GM21717 (cell line): ENCODE data around the gene DNAJC4.
A peak's percentile ranks its signal among the peaks of the same experiment; 100 is the strongest.

ENCODE experiments used
- ATAC-seq: cut with Tn5 transposase; IDR thresholded peaks from one replicate; pipeline ENCODE4 v1.9.1; 2021; ENCODE audit warnings: mild to moderate bottlenecking, moderate library complexity; ENCODE audit not compliant: unreplicated experiment

The DNAJC4 gene

DNA sequence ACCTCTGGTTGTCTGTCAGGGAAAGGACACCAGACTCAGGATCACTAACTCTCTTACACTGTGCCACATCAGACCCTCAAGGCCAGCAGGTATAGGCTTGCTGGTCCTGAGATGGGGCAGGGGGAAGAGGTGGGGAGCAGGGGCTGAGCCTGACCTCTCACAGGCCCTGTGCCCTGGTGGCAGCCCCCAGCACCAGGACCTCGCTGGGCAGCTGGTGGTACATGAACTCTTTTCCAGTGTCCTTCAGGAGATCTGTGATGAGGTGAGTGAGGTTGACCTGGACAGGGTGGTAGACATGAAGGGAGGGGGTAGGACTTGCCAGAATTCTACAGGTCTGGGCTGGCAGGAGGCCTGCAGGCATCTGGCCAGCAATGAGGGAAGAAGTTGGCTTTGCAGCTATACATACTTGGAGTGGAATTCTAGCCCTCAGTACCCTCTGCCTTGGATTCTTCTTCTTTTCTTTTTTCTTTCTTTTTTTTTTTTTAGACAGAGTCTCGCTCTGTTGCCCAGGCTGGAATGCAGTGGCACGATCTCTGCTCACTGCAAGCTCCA is 2.9 kb upstream of the DNAJC4 start:
- ATAC-seq, result no peak

DNA sequence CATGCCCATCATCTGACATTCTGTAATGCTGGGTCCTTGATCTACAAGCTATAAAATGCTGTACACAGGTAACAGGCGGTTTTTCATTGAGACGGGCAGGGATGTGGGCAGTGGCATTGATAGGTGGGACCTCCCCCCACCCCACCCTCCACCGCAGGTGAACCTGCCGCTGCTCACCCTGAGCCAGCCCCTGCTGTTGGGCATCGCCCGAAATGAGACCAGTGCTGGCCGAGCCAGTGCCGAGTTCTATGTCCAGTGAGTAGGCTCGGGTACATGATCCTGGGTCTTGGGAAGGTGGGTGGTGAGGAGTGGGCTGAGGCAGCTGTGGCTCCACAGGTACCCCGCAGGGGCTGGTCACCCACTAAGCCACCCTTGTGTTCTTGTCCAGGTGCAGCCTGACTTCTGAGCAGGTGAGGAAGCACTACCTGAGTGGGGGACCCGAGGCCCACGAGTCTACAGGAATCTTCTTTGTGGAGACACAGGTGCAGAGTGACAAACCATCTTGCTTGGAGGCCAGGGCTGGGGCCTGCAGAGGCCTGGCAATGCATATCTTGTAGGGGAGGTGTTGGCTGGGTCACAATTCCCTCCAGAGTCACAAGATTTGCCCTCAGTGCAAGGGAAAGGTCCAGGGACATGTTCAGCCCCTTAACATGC is 1.1 kb upstream of the DNAJC4 start:
- no peak for ATAC-seq

DNA sequence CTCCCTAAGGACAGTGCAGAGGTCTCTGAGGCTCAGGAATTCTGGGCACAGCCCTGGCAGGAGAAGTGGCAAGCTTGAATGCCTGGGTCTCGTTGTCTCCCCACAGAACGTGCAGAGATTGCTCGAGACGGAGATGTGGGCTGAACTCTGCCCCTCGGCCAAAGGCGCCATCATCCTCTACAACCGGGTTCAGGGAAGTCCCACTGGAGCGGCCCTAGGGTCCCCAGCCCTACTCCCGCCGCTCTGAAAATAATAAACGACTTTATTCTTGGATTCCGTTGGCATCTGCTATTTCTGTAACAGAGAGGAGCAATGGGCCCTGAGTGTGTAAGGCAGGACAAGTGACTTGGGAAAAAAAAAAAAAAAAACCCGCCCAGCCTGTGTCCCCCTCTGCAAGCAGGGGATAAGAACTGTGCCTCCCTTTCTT is 591 bp upstream of the DNAJC4 start:
- ATAC-seq, result no peak

DNA sequence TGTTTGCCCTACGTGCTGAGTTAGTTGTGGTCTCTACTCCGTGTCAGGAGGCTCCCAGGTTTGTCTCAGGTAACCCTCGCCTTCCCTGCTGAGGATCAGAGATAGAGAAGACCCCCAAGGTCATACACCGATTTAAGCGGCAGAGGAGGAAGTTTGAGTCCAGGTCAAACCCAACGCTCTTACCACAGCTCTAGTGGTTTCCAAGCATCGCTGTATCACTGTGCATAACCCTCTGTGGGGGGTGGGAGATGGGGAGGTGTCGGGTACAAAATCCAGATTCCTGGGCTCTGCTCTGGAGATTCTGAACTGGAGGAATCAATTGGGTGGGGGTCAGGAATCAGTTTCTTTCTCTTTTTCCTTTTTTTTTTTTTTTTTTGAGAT is 627 bp downstream of the DNAJC4 start:
- ATAC-seq, result no peak

DNA sequence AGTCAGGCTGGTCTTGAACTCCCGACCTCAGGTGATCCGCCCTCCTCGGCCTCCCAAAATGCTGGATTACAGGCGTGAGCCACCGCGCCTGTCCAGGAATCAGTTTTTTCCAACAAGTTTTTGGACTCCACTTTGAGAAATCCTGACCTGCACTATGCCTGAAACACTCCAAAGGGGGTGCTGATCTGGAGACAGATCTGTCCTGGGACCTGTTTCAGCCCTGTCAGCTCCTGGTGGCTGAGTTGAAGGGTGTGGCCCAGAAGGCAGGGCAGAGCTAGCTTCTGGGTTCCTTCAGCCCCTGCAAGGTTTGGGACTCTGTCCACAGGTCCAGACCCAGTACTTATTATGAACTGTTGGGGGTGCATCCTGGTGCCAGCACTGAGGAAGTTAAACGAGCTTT is 1.2 kb downstream of the DNAJC4 start:
- no peak for ATAC-seq

DNA sequence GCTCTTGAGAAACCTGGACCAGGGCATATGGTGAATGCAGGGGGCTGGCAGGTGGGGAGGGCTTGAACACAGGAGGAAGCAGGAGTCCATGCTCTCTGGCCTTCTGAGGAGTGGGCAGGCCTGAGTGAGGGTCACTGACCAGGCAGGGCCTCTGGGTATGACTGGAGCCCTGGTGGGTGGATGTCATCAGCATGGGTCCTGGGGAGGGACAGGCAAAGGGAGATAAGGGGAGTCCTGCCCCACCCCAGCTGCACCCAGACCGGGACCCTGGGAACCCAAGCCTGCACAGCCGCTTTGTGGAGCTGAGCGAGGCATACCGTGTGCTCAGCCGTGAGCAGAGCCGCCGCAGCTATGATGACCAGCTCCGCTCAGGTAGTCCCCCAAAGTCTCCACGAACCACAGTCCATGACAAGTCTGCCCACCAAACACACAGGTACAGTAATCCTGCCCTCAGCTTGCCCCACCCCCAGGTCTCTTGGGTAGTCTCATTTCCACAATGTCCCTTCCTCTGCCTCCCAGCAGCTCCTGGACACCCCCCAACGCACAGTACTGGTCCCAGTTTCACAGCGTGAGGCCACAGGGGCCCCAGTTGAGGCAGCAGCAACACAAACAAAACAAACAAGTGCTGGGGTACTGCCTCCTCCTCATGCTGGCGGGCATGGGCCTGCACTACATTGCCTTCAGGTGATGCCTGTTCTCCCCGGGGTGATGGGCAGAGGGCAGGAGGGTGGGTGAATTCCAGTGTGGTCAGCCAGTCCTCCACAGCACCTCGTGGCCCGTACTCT is 2.0 kb downstream of the DNAJC4 start:
- ATAC-seq, result no peak

DNA sequence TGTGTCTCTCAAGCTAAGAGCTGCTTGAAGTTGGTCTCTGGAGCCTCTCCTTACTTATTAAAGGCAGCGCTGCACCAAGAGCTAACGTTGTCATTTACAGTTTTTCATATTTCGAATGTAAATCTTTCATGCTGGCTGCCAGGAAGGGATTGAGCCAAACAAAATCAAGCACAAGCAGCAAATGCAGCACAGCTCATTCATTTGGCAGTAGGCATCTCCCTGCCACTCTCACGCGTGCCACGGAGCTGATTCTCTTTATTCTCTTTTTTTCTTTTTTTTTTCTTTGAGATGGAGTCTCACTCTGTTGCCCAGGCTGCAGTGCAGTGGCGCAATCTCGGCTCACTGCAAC is 2.6 kb downstream of the DNAJC4 start:
- ATAC-seq, result no peak

DNA sequence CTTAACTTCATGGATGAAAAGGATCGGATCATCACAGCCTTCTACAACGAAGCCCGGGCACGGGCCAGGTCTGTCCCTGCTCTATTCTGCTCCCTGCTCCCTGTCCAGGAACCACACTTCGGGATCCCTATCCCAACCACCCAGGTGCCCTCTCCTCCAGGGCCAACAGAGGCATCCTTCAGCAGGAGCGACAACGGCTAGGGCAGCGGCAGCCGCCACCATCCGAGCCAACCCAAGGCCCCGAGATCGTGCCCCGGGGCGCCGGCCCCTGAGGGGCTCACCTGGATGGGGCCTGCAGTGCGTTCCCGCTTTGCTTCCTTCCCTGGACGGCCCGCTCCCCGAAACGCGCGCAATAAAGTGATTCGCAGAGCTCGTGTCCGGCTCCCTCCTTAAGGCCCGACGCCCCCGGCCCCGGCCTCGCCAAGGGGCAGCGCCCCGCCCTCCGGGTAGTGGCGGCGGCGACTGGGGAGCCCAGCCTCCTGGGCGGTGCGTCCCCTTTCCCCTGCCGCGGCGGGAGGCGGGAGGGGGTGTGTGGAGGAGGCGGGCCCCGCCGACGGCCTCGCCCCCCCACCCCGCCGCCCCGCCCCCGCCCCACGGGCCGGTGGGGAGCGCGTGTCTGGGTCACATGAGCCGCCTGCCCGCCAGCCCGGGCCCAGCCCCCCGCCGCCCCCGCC is 3.7 kb downstream of the DNAJC4 start, which contains the start of gene VEGFB:
Gene VEGFB (plus strand): TSS at position 672 of the 674 bp plus-strand sequence. CDS start 250 bp downstream, outside the sequence.
- ATAC-seq, result no peak

DNA sequence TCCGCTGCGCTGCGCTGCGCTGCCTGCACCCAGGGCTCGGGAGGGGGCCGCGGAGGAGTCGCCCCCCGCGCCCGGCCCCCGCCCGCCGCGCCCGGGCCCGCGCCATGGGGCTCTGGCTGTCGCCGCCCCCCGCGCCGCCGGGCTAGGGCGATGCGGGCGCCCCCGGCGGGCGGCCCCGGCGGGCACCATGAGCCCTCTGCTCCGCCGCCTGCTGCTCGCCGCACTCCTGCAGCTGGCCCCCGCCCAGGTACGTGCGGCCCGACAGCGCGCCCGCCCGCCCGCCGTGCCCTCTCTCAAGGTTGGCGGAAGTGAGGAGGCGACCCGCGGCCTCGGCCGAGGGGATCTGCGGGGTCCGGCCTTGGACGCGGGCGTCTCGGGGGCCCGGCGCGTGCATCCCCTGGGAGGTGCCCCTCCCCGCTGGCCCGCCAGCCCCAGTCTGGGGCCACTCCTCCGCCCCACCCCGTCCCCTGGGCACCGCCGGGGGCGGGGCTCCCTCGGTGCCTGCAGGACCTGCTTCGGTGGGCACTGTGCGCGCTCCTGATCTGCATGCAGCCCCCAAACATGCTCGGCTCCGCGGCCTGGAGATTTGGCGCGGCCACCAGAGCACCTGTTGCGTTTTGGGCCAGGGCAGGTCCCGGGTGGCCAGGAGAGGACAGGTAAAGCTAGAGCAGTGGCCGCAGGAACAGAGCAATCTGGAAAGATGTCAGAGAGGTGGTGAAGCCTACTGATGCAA is 4.5 kb downstream of the DNAJC4 start:
- no peak for ATAC-seq

DNA sequence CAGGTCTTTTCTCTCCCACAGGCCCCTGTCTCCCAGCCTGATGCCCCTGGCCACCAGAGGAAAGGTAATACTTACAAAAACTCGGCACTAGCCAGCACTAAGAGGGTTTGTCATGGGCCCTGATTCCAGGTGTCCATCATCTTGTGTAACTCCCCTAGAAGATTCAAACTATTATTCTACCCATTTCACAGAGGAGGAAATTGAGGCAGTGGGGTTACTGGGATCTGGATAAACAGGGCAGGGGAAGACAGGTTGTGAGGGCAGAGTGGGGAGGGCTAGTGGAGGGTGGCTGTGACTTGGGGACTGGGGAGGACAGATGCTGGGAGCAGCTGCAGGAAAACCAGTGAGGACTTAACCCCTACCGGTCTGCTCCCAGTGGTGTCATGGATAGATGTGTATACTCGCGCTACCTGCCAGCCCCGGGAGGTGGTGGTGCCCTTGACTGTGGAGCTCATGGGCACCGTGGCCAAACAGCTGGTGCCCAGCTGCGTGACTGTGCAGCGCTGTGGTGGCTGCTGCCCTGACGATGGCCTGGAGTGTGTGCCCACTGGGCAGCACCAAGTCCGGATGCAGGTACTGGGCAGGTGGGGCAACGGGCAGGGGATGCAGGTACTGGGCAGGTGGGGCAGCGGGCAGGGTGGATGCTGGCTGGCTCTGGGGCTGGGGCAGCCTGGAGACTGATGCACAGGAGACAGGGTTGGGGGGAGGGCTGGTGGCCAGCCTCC is 5.3 kb downstream of the DNAJC4 start:
- ATAC-seq, result no peak

DNA sequence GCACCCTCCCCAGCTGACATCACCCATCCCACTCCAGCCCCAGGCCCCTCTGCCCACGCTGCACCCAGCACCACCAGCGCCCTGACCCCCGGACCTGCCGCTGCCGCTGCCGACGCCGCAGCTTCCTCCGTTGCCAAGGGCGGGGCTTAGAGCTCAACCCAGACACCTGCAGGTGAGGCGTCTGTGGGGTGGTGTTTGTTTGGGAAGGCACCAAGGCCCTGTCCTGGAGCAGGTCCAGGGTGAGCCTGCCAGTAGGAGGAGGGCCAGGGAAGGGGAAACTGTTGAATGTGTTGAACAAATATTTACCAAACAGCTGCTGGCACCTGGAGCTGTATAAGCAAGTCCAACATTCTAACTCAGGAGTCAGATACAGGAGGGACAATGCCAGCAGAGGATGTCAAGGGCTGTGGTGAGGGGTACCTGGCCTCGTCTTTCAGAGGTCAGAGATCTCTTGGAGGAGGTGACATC is 7.2 kb downstream of the DNAJC4 start:
- ATAC-seq, result no peak

DNA sequence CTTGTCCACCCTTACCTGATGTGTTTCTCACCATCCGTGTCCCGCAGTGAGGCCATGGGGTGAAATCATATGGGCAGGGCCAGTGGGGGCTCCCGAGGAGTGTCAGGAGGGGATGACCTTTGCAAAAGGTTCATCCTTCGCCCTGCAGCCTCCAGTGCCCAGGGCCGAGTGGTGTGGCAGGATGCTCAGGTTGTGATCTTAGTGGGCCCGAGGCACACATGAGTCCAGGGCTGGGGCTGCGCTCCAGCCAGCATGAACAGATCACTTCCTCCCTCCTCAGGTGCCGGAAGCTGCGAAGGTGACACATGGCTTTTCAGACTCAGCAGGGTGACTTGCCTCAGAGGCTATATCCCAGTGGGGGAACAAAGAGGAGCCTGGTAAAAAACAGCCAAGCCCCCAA is 7.7 kb downstream of the DNAJC4 start:
- ATAC-seq, result no peak

DNA sequence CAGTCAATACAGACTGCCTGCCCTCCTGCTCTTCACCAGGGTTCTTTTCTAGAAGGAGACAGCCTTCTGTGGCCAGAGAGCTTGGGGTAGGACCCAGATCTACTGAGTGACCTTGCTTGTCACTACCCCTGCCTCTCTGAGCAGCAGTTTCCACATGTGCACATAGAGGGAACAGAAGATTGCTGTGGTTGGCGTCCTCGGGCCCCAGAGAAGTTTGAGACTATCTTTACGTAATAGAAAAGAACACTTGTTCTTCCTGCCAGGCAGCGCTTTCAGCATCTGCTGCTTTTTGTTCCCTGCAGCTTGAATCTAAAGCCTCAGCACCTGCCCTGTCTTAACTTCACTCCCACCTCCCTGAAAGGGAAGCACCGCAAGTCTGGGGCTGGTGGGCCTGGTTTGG is 8.7 kb downstream of the DNAJC4 start:
- no peak for ATAC-seq

DNA sequence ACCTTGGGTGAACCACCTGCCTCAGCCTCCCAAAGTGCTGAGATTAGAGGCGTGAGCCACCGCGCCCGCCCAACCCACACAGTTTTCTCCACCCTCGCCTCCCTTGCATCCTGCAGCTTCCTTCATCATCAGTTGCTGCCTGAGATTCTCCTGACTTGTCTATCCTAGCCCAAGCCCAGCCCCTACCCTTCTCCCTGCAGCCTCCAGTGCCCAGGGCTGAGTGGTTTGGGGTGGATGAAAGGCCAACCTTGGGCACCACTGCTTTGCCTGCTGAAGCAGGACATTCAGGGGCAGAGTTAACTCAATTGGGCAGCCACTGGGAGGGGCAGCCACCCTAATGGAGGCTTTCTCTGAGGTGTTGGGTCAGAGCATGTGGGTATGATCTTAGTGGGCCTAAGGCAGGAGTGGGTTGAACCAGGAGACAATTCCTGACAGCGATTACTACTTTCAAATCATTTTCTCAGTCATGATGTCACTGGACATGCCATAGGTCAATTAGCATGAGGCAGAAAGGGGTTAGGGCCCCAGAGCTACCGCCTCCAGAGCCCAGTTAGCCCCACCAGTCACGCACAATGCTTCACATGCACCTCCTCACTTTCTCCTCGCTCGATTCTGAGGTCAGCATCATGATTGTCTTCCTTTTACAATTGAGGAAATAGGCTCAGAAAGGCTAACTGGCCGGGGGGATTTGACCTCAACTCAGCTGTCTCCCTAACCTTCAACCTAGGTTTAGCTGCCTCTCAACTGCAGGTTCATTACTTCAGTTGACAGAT is 9.5 kb downstream of the DNAJC4 start:
- no peak for ATAC-seq

DNA sequence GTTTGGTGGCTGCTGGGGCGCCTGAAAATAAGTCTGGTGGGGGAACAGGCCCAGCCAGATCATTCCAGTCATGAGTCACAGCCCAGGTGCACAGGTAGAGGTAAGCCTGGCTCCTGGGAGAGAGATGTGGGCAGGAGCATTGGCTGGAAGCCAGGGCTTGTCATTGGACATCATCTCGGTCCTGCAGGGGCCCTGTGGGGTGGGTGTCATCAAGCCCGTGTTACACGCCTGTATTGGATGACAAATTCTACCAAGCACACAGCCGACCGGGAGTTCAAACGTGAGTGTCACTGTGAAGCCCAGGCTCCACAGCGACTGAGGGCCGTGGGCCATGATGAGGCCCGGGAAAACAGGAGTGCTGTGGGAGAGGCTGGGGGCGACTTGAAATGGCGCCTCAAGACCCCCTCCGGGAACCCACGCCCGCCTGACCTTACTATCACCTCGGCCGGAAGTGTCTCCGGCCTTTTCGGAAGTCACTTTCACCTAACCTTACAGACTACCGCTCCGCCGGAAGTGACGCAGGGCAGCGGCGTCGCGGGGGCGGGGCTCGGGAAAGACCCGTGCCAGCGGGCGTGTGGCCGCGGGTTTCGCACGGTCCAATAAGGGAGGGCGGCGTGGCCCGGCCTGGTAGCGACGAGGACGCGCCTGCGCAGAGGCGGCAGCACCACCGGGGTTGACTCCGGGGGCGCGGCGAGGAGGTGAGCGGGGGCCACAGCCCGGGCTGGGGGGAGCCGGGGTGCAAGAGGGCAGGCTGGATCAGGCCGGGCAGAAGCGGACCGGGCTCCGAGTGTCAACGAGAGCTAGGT is 10.3 kb downstream of the DNAJC4 start, which contains the start of gene FKBP2:
Gene FKBP2 (plus strand): TSS at position 661 of the 806 bp plus-strand sequence. CDS start 1,293 bp downstream, outside the sequence.
- peak; percentile 33 for ATAC-seq

DNA sequence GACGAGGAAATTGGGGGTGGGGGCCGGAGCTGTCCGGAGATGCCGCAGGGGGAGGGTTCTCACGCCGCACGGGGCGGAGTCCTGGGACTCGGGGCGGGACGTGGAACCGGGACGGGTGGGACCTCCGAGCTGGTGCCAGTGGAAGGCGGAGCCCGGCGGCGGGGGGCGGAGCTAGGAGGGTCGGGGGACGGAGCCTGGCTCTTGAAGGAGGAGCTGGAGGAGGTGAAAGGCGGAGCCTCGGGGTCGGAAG is 10.8 kb downstream of the DNAJC4 start:
- peak; percentile 49 for ATAC-seq

DNA sequence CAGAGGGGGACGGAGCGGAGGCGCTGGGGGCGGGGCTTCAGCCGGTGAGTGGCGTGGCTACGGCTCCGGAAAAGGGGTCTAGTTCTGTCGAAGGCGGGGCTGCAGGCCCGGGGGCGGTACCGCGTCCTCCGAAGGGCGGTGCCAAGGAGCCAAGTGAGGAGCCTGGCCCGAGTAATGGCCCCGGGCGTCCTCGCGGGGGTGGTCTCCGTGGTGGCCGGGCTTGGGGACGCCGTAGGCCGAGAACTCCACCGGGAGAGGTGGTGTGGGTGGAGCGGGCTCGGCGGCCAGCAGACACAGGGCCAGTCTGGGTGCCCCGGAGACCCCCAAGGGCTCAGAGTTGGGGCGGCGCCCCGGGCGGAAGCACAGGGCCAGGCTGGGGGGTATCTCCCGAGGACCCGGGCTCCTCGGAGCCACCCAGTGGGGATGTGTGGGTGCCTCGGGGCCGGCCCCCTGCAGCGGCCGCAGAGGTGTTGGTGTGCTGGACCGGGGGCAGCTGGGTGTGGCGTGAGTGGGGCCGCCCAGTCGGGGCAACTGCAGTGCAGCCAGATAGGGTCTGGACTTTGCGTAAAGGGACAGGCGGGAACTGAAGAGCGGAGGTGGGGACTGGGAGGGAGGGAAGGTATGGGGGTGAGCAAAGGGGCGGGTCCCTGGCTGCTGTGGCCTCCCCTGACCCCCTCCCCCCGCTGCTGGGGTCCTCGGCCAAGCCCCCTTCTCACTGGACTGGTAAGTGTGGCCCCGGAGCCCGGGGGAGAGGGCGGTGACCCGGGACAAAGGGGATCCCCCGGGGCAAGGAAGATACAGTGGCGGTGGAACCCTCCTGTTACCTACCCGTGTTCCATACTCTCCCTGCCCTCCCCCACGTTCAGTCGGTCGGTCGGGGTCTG is 11.4 kb downstream of the DNAJC4 start:
- peak; percentile 44 for ATAC-seq
